Measurements from ENCODE around the gene FOXA1. TPM values are rescaled to one million over a fixed set of nuclear protein-coding genes. Genes with fewer than 3 reads are reported as not detected.

The FOXA1 gene
- total and polyA plus RNA-seq, 5 donors from 2014 or later, result 1.0 TPM; not detected in 4

DNA sequence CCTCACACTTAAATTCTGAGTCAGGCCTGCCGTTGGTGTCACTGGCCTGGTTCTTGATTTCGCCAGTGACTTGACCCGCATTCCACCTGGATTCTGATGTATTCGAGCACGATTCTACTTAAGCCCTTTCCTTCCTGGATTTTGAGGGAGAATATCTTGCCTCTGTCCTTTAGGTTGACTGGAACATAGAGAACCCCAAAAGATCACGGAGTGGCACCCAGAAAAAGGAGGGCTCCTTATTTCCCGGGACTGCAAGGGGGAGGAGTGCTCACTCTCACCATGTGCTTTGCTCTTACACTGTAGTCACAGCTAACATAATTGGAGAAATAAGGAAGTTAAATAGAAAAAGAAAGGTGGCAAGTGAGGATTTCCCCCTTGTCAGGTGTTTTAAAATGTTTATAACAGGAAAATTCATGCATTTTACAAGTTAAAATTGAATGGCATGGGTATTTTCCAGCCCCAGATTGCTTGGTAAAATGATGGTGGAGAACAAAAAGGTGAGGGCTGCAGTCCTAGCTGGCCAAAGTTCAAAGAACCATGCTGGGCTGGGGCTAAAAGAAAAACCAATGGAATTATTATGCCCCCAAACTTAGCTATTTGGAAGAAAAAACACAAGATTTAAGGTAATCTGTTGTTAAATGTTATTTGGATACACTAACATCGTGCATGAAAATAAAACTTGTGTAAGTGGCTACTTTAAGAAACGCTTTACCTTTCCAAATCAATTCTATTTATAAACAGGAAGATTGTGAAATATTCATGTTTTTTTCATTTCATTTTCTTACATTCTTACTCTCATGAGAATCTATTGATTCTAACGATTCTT, 8.9 kb downstream of the FOXA1 start:
- Mint-ChIP-seq H3K4me1 (peaks cover 0 to 2% (median 0%) of the 10 kb centered on the region in 4 donors), H3K4me3 (no peak overlapping the region), H3K36me3 (no peaks in the 10 kb centered on the region), H3K27me3 (peaks cover 60% of the 10 kb centered on the region), H3K9me3 (peaks cover 0 to 12% (median 6%) of the 10 kb centered on the region in 7 donors), H3K27ac (no peak overlapping the region)
- DNase-seq, result no peak
- no peak for ATAC-seq (ENCODE audit: low read depth in 2 of 2)
- Histone ChIP-seq H3K27ac (ENCODE audit: insufficient read depth, low read length, poor library complexity, severe bottlenecking) (no peak overlapping the region), H3K4me1 (ENCODE audit: control insufficient read depth, insufficient read depth, low read length, poor library complexity, severe bottlenecking) (no peaks in the 10 kb centered on the region), H3K27me3 (ENCODE audit: control insufficient read depth, insufficient read depth, low read length) (peaks cover 37% of the 10 kb centered on the region), H3K36me3 (ENCODE audit: control insufficient read depth, insufficient read depth, low read length) (no peaks in the 10 kb centered on the region), H3K9me3 (ENCODE audit: control insufficient read depth in 2 of 2, low read length in 2 of 2) (no peaks in the 10 kb centered on the region), H3K4me3 (ENCODE audit: low read depth, low read length) (no peak overlapping the region)

DNA sequence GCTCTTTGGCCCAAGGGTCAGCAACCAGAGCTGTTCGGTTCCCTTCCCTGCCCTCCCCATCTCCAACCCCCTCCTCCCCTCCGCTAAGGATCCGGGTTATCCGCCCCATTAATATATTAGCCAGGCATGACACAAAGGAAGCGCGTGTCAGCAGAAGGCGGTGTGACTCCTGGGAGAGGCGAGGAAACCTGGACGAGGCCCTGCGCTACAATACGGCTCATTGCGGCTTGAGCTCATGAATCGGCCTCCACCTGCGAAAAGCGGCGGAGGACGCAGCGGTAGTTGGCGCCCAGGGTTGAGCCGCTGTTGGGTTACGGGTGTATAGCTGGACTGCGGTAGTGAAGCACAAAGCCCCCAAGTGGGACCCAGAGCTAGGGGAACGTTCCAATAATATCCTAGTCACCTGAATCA, 9.9 kb downstream of the FOXA1 start:
- Histone ChIP-seq H3K4me1 (ENCODE audit: control insufficient read depth, insufficient read depth, low read length, poor library complexity, severe bottlenecking) (no peaks in the 10 kb centered on the region), H3K27ac (ENCODE audit: insufficient read depth, low read length, poor library complexity, severe bottlenecking) (no peak overlapping the region), H3K27me3 (ENCODE audit: control insufficient read depth, insufficient read depth, low read length) (peaks cover 28% of the 10 kb centered on the region), H3K36me3 (ENCODE audit: control insufficient read depth, insufficient read depth, low read length) (no peaks in the 10 kb centered on the region), H3K9me3 (ENCODE audit: control insufficient read depth in 2 of 2, low read length in 2 of 2) (no peaks in the 10 kb centered on the region), H3K4me3 (ENCODE audit: low read depth, low read length) (no peak overlapping the region)
- ATAC-seq (ENCODE audit: low read depth in 2 of 2) (no peak), DNase-seq (no peak)
- H3K4me3 Mint-ChIP-seq, result no peak overlapping the region
- H3K36me3 Mint-ChIP-seq, result no peaks in the 10 kb centered on the region
- H3K27me3 Mint-ChIP-seq, result peaks cover 49% of the 10 kb centered on the region
- peaks cover 0 to 2% (median 0%) of the 10 kb centered on the region in 4 donors for H3K4me1 Mint-ChIP-seq
- peaks cover 0 to 6% (median 6%) of the 10 kb centered on the region in 7 donors for H3K9me3 Mint-ChIP-seq
- no peak overlapping the region for H3K27ac Mint-ChIP-seq

DNA sequence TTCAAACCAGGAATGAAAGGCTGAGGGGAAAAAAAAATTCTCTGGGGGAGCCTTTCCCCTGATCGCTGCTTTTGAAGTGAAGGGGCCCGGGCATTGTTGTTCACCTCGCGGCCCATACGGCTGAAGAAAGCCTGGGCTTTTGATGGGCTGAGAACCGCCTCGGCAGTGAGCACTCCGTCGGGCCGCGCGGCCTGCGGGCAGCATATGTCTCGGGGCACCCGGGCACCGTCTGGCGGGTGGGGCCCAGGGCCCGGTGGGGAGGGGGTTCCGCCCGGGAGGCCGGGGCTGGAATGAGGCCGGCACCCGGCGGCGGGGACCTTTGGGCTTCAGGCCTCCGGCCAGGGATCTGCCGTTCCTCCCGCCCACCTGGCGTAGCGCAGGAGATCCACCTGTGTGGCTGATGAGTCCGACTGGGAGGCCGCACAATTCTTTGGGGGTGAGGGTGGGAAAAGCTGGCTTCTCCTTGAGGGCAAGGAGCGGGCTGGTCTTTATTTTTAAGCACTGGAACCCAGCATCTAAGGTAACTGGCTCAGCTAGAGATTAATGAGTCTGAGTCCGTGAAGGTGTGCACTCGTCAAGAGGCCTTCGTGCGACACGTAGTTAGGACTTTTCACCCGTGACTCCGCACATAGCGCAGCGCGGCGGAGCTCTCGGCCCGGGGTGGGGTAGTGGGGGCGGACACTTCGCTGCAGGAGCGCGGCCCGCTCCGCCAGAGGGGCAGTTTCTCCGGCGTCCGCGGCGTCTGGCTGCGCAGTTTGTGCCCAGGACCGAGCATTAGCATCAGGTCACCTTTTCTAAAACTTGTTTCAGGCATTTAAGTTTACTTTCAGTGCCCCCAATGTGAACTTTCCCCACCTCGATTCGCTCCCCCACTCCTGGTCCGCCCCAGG, 10.6 kb downstream of the FOXA1 start:
- ATAC-seq (ENCODE audit: low read depth in 2 of 2), result no peak
- Mint-ChIP-seq H3K36me3 (no peaks in the 10 kb centered on the region), H3K4me3 (no peak overlapping the region), H3K27ac (no peak overlapping the region), H3K27me3 (peaks cover 46% of the 10 kb centered on the region), H3K9me3 (peaks cover 0 to 6% (median 6%) of the 10 kb centered on the region in 7 donors), H3K4me1 (peaks cover 0 to 2% (median 0%) of the 10 kb centered on the region in 4 donors)
- peaks cover 24% of the 10 kb centered on the region for H3K27me3 ChIP-seq (ENCODE audit: control insufficient read depth, insufficient read depth, low read length)
- no peaks in the 10 kb centered on the region for H3K4me1 ChIP-seq (ENCODE audit: control insufficient read depth, insufficient read depth, low read length, poor library complexity, severe bottlenecking)
- no peaks in the 10 kb centered on the region for H3K9me3 ChIP-seq (ENCODE audit: control insufficient read depth in 2 of 2, low read length in 2 of 2)
- H3K4me3 ChIP-seq (ENCODE audit: low read depth, low read length), result no peak overlapping the region
- H3K27ac ChIP-seq (ENCODE audit: insufficient read depth, low read length, poor library complexity, severe bottlenecking), result no peak overlapping the region
- no peaks in the 10 kb centered on the region for H3K36me3 ChIP-seq (ENCODE audit: control insufficient read depth, insufficient read depth, low read length)
- no peak for DNase-seq

DNA sequence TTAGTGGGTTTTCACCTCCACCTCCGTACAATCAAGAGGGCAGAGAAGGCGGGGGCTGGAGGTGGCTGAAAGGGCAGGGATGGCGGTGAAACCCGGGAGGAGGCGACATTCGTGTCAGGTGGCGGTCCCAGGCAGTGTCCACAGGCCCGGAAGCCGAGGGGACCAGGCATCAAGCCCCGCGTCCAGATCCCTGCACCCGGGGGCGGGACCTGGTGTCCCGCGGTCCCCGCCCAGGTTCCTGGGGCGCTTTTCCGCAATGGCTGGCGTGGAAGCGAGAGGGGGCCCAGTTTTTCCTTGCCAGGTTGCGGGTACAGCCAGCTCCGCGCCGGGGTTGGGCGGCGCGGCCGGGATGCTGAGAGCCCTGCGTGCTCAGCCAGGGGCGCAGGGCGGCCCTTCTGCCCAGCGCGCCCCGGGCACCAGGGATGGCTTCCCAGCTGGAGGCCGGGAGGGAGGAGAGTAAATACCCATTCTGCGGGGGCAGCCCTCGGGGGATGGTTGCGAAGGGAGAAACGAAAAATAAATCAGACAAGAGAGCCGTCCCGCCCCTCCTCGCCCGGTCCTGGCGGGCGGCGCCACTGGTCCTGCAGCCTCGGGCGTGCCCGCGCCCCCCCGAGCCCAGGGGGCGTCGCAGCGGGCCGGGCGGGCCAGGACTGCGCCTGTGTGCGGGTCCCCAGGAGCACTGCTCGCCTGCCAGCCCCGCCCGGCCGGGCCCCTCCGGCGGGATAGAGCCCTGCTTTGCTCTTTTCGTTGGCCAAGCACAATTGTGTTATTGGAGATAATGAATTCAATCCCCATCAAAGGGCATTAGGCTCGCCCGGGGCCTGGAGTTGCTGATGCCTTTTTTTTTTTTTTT, 11.5 kb downstream of the FOXA1 start:
- no peak overlapping the region for H3K27ac Mint-ChIP-seq
- H3K4me3 Mint-ChIP-seq, result no peak overlapping the region
- Histone ChIP-seq H3K9me3 (ENCODE audit: control insufficient read depth in 2 of 2, low read length in 2 of 2) (no peaks in the 10 kb centered on the region), H3K4me1 (ENCODE audit: control insufficient read depth, insufficient read depth, low read length, poor library complexity, severe bottlenecking) (no peaks in the 10 kb centered on the region), H3K27ac (ENCODE audit: insufficient read depth, low read length, poor library complexity, severe bottlenecking) (no peak overlapping the region), H3K4me3 (ENCODE audit: low read depth, low read length) (no peak overlapping the region), H3K27me3 (ENCODE audit: control insufficient read depth, insufficient read depth, low read length) (peaks cover 16% of the 10 kb centered on the region), H3K36me3 (ENCODE audit: control insufficient read depth, insufficient read depth, low read length) (no peaks in the 10 kb centered on the region)
- H3K4me1 Mint-ChIP-seq, result no peaks in the 10 kb centered on the region
- H3K9me3 Mint-ChIP-seq, result peaks cover 0 to 7% (median 0%) of the 10 kb centered on the region in 7 donors
- no peaks in the 10 kb centered on the region for H3K36me3 Mint-ChIP-seq
- no peak for DNase-seq
- no peak for ATAC-seq (ENCODE audit: low read depth in 2 of 2)
- H3K27me3 Mint-ChIP-seq, result peaks cover 37% of the 10 kb centered on the region

DNA sequence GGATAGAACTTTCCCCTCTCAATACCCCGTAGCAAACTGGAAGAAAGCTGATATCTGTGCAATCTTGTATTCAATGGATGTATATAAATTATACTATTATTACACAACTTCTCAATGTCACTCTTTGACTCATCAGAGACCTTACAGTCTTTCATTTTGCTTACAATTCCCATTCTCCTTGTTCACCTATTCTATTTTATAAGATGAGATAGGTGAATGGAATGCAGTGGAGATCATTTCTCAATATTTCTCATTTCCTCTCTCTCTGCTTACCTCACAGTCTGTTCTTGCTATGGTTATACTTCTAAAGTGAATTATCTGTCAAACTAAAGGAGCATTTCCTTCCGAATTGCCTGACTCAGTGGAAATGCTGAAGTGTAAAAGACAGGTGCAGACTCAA, 14.9 kb downstream of the FOXA1 start:
- no peak overlapping the region for H3K4me3 ChIP-seq (ENCODE audit: low read depth, low read length)
- no peaks in the 10 kb centered on the region for H3K36me3 Mint-ChIP-seq
- H3K4me1 Mint-ChIP-seq, result no peaks in the 10 kb centered on the region
- no peak overlapping the region for H3K27ac Mint-ChIP-seq
- H3K4me1 ChIP-seq (ENCODE audit: control insufficient read depth, insufficient read depth, low read length, poor library complexity, severe bottlenecking), result no peaks in the 10 kb centered on the region
- peaks cover 7% of the 10 kb centered on the region for H3K27me3 Mint-ChIP-seq
- H3K9me3 Mint-ChIP-seq, result peaks cover 0 to 7% (median 0%) of the 10 kb centered on the region in 7 donors
- H3K27ac ChIP-seq (ENCODE audit: insufficient read depth, low read length, poor library complexity, severe bottlenecking), result no peak overlapping the region
- H3K9me3 ChIP-seq (ENCODE audit: control insufficient read depth in 2 of 2, low read length in 2 of 2), result no peaks in the 10 kb centered on the region
- H3K27me3 ChIP-seq (ENCODE audit: control insufficient read depth, insufficient read depth, low read length), result peaks cover 5% of the 10 kb centered on the region
- no peaks in the 10 kb centered on the region for H3K36me3 ChIP-seq (ENCODE audit: control insufficient read depth, insufficient read depth, low read length)
- ATAC-seq (ENCODE audit: low read depth in 2 of 2) (no peak), DNase-seq (no peak)
- H3K4me3 Mint-ChIP-seq, result no peak overlapping the region

DNA sequence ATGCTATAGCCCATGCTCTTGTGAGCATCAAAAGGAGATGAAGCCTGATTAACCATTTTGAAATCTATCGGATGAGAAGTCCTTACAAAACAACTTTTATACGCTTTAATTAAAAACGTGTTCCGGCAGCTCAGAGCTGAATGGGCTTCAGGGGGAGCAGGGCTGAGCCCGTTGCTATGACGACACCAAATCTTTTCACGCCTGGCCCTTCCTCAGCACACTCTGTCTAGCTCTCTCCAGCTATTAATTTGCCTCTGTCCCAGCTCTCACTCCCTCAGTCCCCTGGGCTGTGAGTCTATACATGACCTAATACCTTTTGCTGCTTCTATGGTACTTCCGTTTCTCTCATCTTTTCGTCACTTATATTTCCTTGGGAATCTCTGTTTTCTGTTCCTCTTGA, 15.8 kb downstream of the FOXA1 start:
- no peaks in the 10 kb centered on the region for H3K9me3 ChIP-seq (ENCODE audit: control insufficient read depth in 2 of 2, low read length in 2 of 2)
- Mint-ChIP-seq H3K27me3 (peaks cover 1% of the 10 kb centered on the region), H3K9me3 (peaks cover 0 to 7% (median 1%) of the 10 kb centered on the region in 7 donors), H3K4me1 (no peaks in the 10 kb centered on the region), H3K27ac (no peak overlapping the region), H3K4me3 (no peak overlapping the region), H3K36me3 (no peaks in the 10 kb centered on the region)
- H3K36me3 ChIP-seq (ENCODE audit: control insufficient read depth, insufficient read depth, low read length), result no peaks in the 10 kb centered on the region
- no peak overlapping the region for H3K4me3 ChIP-seq (ENCODE audit: low read depth, low read length)
- ATAC-seq (ENCODE audit: low read depth in 2 of 2) (no peak), DNase-seq (no peak)
- peaks cover 2% of the 10 kb centered on the region for H3K27me3 ChIP-seq (ENCODE audit: control insufficient read depth, insufficient read depth, low read length)
- no peak overlapping the region for H3K27ac ChIP-seq (ENCODE audit: insufficient read depth, low read length, poor library complexity, severe bottlenecking)
- no peaks in the 10 kb centered on the region for H3K4me1 ChIP-seq (ENCODE audit: control insufficient read depth, insufficient read depth, low read length, poor library complexity, severe bottlenecking)

DNA sequence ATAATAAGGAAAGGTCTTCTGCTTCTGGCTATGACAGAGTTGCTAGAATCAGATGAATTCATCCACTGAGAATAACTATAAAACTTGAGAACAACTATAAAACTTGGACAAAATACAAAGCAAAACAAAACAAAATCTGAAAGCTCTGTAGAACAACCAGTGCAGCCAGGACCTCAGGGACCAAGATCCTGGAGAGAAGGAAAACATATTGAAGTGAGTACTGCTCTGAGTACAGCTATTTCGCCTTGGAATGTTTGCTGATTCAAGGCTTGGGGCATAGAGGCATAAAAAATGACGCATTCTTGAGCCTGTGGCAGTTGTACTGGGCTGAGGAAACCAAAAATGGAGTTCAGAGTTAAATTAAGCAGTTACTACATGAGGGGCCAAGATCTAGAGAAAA, 21.7 kb downstream of the FOXA1 start:
- H3K27ac ChIP-seq (ENCODE audit: insufficient read depth, low read length, poor library complexity, severe bottlenecking), result no peak overlapping the region
- no peaks in the 10 kb centered on the region for H3K9me3 ChIP-seq (ENCODE audit: control insufficient read depth in 2 of 2, low read length in 2 of 2)
- ATAC-seq (ENCODE audit: low read depth in 2 of 2), result no peak
- Mint-ChIP-seq H3K36me3 (no peaks in the 10 kb centered on the region), H3K4me1 (no peaks in the 10 kb centered on the region), H3K4me3 (no peak overlapping the region), H3K9me3 (peaks cover 0 to 10% (median 4%) of the 10 kb centered on the region in 7 donors), H3K27me3 (peaks cover 13% of the 10 kb centered on the region), H3K27ac (no peak overlapping the region)
- H3K4me3 ChIP-seq (ENCODE audit: low read depth, low read length), result no peak overlapping the region
- no peak for DNase-seq
- no peaks in the 10 kb centered on the region for H3K4me1 ChIP-seq (ENCODE audit: control insufficient read depth, insufficient read depth, low read length, poor library complexity, severe bottlenecking)
- no peaks in the 10 kb centered on the region for H3K36me3 ChIP-seq (ENCODE audit: control insufficient read depth, insufficient read depth, low read length)
- no peaks in the 10 kb centered on the region for H3K27me3 ChIP-seq (ENCODE audit: control insufficient read depth, insufficient read depth, low read length)

Data from CD4-positive, CD25-positive, alpha-beta regulatory T cell (primary cell).